ENCODE results near the gene ADCK1.

DNA sequence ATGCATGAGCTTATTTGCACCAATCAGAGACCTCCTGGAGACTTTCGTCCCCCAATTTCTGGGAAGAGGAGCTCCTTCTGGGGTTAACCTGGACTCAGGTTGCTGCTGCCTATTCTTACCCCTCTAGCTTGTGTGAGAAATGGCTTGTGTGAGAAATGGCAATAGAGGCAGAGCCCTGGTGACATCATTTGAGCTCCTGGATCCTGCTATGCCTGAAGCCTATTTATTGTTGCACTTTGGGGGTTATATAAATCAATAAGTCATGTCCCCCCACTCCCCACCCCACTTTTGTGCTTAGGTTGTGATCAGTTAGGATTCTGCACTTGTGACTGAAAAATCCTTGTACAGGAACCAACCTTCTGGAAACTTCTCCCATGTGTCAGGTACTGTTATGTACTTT, 167.2 kb downstream of the ADCK1 start:
- TF ChIP-seq CTCF (conservative IDR thresholded peaks at IDR 0.05; ENCODE audit: low read length) (no peak), EZH2phosphoT487 (IDR thresholded peaks at IDR 0.05; ENCODE audit: borderline replicate concordance, low read depth, low read length) (no peak)
